ENCODE measurements around the gene CNTN3. TPM values are rescaled to one million over a fixed set of nuclear protein-coding genes. Genes with fewer than 3 reads are reported as not detected.

Gene CNTN3
- total and polyA plus RNA-seq, 12 donors, result 0.46 to 5.9 (median 2.6) TPM; not detected in 1

- Histone ChIP-seq H3K4me1 (peaks cover 0 to 17% (median 6%) of the 10 kb centered on the region in 9 donors), H3K36me3 (no peaks in the 10 kb centered on the region), H3K9me3 (no peaks in the 10 kb centered on the region), H3K27me3 (no peaks in the 10 kb centered on the region), H3K27ac (peak overlapping the region in 7 of 10 donors; percentile 31 to 86 (median 76)), H3K4me3 (no peak overlapping the region)
- WGBS, 2 donors, result 89% methylated on average over 1 of the region's 1 CpG
- ATAC-seq (no peak), DNase-seq (no peak)
- intact Hi-C loops (cut with DNase I), result loop anchor here in 1 of 10 donors (10.0 kb wide), 1 partner anchor 92 kb away; no protein-coding TSS in a partner anchor
- no peak for TF ChIP-seq CTCF (IDR thresholded peaks at IDR 0.05)
Measured at GRCh38 chr3:74642876-74643275, 28.4 kb upstream of the CNTN3 start.

- no peak for TF ChIP-seq CTCF (IDR thresholded peaks at IDR 0.05)
- DNase-seq (no peak), ATAC-seq (no peak)
- intact Hi-C loops (cut with DNase I), result loop anchor here in 1 of 10 donors (10.0 kb wide), 1 partner anchor 95 kb away; no protein-coding TSS in a partner anchor
- Histone ChIP-seq H3K4me1 (peaks cover 0 to 17% (median 6%) of the 10 kb centered on the region in 9 donors), H3K27me3 (no peaks in the 10 kb centered on the region), H3K36me3 (no peaks in the 10 kb centered on the region), H3K4me3 (no peak overlapping the region), H3K27ac (no peak overlapping the region), H3K9me3 (no peaks in the 10 kb centered on the region)
Measured at GRCh38 chr3:74640211-74640610, 25.8 kb upstream of the CNTN3 start.

GRCh38 chr3:74639681-74640080, 25.2 kb upstream of the CNTN3 start:
- Histone ChIP-seq H3K4me1 (peaks cover 0 to 17% (median 6%) of the 10 kb centered on the region in 9 donors), H3K27me3 (no peaks in the 10 kb centered on the region), H3K36me3 (no peaks in the 10 kb centered on the region), H3K4me3 (no peak overlapping the region), H3K27ac (no peak overlapping the region), H3K9me3 (no peaks in the 10 kb centered on the region)
- DNase-seq (no peak), ATAC-seq (no peak)
- no peak for TF ChIP-seq CTCF (IDR thresholded peaks at IDR 0.05)
- intact Hi-C loops (cut with DNase I), result loop anchor here in 2 of 10 donors (10.0 kb wide), 2 partner anchors 95 to 375 kb away; no protein-coding TSS in a partner anchor
- 82 to 86% methylated on average over 3 of the region's 3 CpGs for WGBS, 2 donors

- H3K27me3 ChIP-seq, result no peaks in the 10 kb centered on the region
- H3K36me3 ChIP-seq, result no peaks in the 10 kb centered on the region
- intact Hi-C loops (cut with DNase I), result loop anchor here in 1 of 10 donors (10.0 kb wide), 1 partner anchor 372 kb away; no protein-coding TSS in a partner anchor
- H3K4me3 ChIP-seq, result no peak overlapping the region
- H3K9me3 ChIP-seq, result no peaks in the 10 kb centered on the region
- DNase-seq (no peak), ATAC-seq (no peak)
- H3K4me1 ChIP-seq, result no peaks in the 10 kb centered on the region
- H3K27ac ChIP-seq, result no peak overlapping the region
- TF ChIP-seq CTCF (IDR thresholded peaks at IDR 0.05), result no peak
Measured at GRCh38 chr3:74636981-74637380, 22.5 kb upstream of the CNTN3 start.

Data from heart right ventricle (tissue), 16 donors.